ENCODE results near the gene ACTN2.

The ACTN2 gene

DNA sequence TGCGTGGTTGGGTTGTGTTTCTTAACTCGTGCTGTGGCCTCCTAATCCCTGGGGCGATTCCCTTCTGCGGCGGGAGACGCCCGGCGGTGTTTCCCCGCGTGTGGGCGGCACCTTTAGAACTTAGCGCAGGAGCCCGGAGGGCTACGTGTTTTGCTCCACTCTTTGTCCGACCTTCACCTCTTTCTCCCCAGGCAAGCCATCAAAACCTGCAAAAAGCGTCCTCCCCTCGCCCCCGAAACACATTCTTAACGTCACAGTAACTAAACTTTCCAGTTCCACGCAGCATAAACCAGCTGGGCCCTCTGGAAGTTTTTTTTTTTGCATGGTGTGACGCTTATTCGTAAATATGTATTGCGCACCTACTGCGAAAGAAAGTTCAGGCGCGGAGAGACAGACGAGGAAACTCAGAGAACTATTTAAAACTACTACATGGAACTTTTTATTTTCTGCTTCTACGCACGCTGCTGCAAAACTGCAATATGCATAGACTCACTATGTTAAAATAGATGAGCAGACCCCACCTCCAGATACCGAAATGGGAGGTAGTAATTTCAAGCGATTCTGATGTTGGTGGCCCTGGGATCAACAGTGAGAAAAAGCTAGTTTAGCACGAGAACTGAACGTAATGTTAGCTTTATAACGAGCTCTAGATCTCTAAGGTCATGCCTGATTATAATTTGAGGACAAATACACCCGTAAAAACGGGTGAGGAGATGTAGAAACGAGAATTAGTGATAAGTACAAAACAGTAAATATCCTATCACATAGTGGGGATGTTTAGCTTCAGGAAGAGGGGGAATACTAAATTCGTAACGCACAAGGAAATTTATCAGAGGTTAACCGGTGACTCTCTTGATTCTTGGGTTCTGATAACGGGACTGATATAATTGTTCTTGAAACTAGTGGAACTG lies 109.7 kb downstream of the ACTN2 start:
- H3K4me2 ChIP-seq (ENCODE audit: low read length), result peak overlapping the region; percentile 70
- peak overlapping the region; percentile 90 for H3K9ac ChIP-seq (ENCODE audit: low read length)
- H3K4me1 ChIP-seq (ENCODE audit: low read length), result peaks cover 21% of the 10 kb centered on the region
- H3K4me3 ChIP-seq (ENCODE audit: low read length), result peak overlapping the region; percentile 88
- H2AFZ ChIP-seq (ENCODE audit: low read depth, low read length), result peak overlapping the region; percentile 88
- H3K27ac ChIP-seq (ENCODE audit: low read length), result peak overlapping the region; percentile 80
- no peaks in the 10 kb centered on the region for H3K9me3 ChIP-seq (ENCODE audit: insufficient read depth, low read length)
- peaks cover 56% of the 10 kb centered on the region for H3K79me2 ChIP-seq (ENCODE audit: low read length)
- TF ChIP-seq, protein P1, sequence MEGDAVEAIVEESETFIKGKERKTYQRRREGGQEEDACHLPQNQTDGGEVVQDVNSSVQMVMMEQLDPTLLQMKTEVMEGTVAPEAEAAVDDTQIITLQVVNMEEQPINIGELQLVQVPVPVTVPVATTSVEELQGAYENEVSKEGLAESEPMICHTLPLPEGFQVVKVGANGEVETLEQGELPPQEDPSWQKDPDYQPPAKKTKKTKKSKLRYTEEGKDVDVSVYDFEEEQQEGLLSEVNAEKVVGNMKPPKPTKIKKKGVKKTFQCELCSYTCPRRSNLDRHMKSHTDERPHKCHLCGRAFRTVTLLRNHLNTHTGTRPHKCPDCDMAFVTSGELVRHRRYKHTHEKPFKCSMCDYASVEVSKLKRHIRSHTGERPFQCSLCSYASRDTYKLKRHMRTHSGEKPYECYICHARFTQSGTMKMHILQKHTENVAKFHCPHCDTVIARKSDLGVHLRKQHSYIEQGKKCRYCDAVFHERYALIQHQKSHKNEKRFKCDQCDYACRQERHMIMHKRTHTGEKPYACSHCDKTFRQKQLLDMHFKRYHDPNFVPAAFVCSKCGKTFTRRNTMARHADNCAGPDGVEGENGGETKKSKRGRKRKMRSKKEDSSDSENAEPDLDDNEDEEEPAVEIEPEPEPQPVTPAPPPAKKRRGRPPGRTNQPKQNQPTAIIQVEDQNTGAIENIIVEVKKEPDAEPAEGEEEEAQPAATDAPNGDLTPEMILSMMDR (IDR thresholded peaks at IDR 0.05; ENCODE audit: low read depth, low read length), result no peak
- no peak for TF ChIP-seq EZH2phosphoT487 (IDR thresholded peaks at IDR 0.05; ENCODE audit: low read depth)
- no peaks in the 10 kb centered on the region for H3K36me3 ChIP-seq (replicated peaks; ENCODE audit: low read depth, low read length)
- H3K27me3 ChIP-seq (ENCODE audit: low read depth, low read length), result no peaks in the 10 kb centered on the region; the same call in 1 of the 2 replicates
- H4K20me1 ChIP-seq (ENCODE audit: insufficient read depth, low read length), result no peaks in the 10 kb centered on the region

DNA sequence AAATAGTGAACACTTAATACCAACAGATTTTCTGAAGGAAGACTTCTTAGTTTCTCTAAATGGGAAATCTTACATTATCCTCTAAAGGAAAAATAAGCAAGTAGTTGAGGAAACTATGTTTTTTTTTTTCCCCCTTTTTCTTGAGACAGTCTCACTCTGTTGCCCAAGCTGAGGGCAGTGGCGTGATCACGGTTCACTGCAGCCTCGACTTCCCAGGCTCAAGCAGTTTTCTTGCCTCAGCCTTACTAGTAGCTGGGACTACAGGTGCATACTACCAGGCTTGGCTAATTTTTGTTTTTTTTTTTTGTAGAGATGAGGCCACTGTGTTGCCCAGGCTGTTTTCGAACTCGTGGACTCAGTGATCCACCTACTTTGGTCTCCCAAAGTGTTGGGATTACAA lies 112.7 kb downstream of the ACTN2 start:
- no peak overlapping the region for H3K4me2 ChIP-seq (ENCODE audit: low read length)
- no peak overlapping the region for H2AFZ ChIP-seq (ENCODE audit: low read depth, low read length)
- no peak overlapping the region for H3K4me3 ChIP-seq (ENCODE audit: low read length)
- H3K27me3 ChIP-seq (ENCODE audit: low read depth, low read length), result no peaks in the 10 kb centered on the region
- no peak for TF ChIP-seq EZH2phosphoT487 (IDR thresholded peaks at IDR 0.05; ENCODE audit: low read depth)
- TF ChIP-seq, protein P1 (IDR thresholded peaks at IDR 0.05; ENCODE audit: low read depth, low read length), result no peak
- peaks cover 10% of the 10 kb centered on the region for H3K4me1 ChIP-seq (ENCODE audit: low read length)
- H4K20me1 ChIP-seq (ENCODE audit: insufficient read depth, low read length), result peaks cover 21% of the 10 kb centered on the region
- H3K9me3 ChIP-seq (ENCODE audit: insufficient read depth, low read length), result no peaks in the 10 kb centered on the region
- H3K27ac ChIP-seq (ENCODE audit: low read length), result no peak overlapping the region
- peaks cover 83% of the 10 kb centered on the region for H3K79me2 ChIP-seq (ENCODE audit: low read length)
- H3K9ac ChIP-seq (ENCODE audit: low read length), result no peak overlapping the region
- H3K36me3 ChIP-seq (replicated peaks; ENCODE audit: low read depth, low read length), result peaks cover 9% of the 10 kb centered on the region

DNA sequence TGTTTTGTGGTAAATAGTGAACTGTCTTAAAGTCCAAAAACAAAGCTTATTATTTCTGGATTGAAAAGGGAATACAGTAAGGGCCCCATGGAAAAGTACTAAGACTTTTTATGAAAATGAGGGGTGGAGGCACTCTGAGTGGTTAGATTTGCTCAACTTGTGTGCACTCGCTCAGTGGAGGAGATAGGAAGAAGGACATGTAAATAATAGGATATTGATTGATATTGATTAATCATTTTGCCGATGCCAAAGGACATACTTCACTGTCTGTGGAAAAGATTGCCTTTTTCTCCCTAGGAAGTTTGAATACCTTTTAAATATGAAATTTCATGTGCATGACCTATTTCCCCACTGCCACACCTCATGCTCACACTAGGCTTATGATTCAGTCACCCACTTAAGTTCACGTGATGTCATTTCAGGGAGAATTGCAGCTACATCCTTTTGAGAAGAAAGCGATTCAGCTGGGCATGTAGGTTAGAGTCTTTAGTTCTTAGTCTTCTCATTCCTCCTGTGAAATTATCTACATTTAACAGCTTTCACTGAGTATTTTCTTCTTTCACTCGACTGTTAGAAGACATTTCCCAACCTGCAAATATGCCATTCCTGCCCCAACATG lies 113.8 kb downstream of the ACTN2 start:
- TF ChIP-seq, protein P1 (IDR thresholded peaks at IDR 0.05; ENCODE audit: low read depth, low read length), result no peak
- no peak for TF ChIP-seq EZH2phosphoT487 (IDR thresholded peaks at IDR 0.05; ENCODE audit: low read depth)

DNA sequence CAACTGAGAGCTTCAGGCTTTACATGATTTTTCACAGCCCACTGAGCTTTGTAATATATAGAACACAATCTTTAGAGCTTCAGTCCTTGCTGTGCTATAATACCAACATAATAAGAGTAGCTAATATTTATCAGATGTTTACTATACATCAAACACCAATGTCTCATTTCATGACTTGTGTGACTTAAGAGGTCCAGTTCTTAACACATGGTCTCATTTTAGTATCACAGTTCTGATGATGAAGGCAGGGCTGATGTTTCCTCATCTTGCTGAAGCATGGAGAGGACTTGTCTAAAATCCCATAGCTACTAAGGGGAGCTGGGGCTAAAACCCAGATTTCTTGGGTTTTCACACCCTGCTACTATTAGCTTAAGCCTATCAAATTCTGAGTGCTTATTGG lies 114.3 kb downstream of the ACTN2 start:
- TF ChIP-seq, protein P1 (IDR thresholded peaks at IDR 0.05; ENCODE audit: low read depth, low read length), result no peak
- TF ChIP-seq EZH2phosphoT487 (IDR thresholded peaks at IDR 0.05; ENCODE audit: low read depth), result no peak
- H3K79me2 ChIP-seq (ENCODE audit: low read length), result peaks cover 88% of the 10 kb centered on the region

More for the DNA sequence above, 113.8 kb downstream of the ACTN2 start:
- Histone ChIP-seq H3K4me3 (ENCODE audit: low read length) (no peak overlapping the region), H3K27me3 (ENCODE audit: low read depth, low read length) (no peaks in the 10 kb centered on the region), H3K79me2 (ENCODE audit: low read length) (peaks cover 87% of the 10 kb centered on the region), H4K20me1 (ENCODE audit: insufficient read depth, low read length) (peaks cover 23% of the 10 kb centered on the region), H3K9me3 (ENCODE audit: insufficient read depth, low read length) (no peaks in the 10 kb centered on the region), H3K4me1 (ENCODE audit: low read length) (peaks cover 5% of the 10 kb centered on the region), H3K36me3 (replicated peaks; ENCODE audit: low read depth, low read length) (peaks cover 11% of the 10 kb centered on the region), H3K4me2 (ENCODE audit: low read length) (no peak overlapping the region), H2AFZ (ENCODE audit: low read depth, low read length) (no peak overlapping the region), H3K27ac (ENCODE audit: low read length) (no peak overlapping the region), H3K9ac (ENCODE audit: low read length) (no peak overlapping the region)

More for the DNA sequence above, 114.3 kb downstream of the ACTN2 start:
- Histone ChIP-seq H3K9me3 (ENCODE audit: insufficient read depth, low read length) (no peaks in the 10 kb centered on the region), H3K4me3 (ENCODE audit: low read length) (no peak overlapping the region), H3K4me2 (ENCODE audit: low read length) (no peak overlapping the region), H2AFZ (ENCODE audit: low read depth, low read length) (no peak overlapping the region), H4K20me1 (ENCODE audit: insufficient read depth, low read length) (peaks cover 25% of the 10 kb centered on the region), H3K36me3 (replicated peaks; ENCODE audit: low read depth, low read length) (peaks cover 12% of the 10 kb centered on the region), H3K27ac (ENCODE audit: low read length) (no peak overlapping the region), H3K27me3 (ENCODE audit: low read depth, low read length) (no peaks in the 10 kb centered on the region), H3K9ac (ENCODE audit: low read length) (no peak overlapping the region), H3K4me1 (ENCODE audit: low read length) (peaks cover 5% of the 10 kb centered on the region)
